ENCODE data around the gene POLR2M. TPM values are rescaled to one million over a fixed set of nuclear protein-coding genes. Genes with fewer than 3 reads are reported as not detected.

Gene POLR2M
- total RNA-seq, 1 experiment from 2014 or later = 530 TPM

- in situ Hi-C loops (cut with HindIII; ENCODE audit: low pct_unique_long_range_greater_than_20kb, low sequenced_read_pairs) = no loop called here
- DNase-seq (ENCODE audit: low read depth, low spot score) = no peak
Measured at GRCh38 chr15:57685306-57686095, 21.0 kb upstream of the POLR2M start.

GRCh38 chr15:57686657-57687056 lies 19.9 kb upstream of the POLR2M start:
- in situ Hi-C loops (cut with HindIII; ENCODE audit: low pct_unique_long_range_greater_than_20kb, low sequenced_read_pairs) = no loop called here
- DNase-seq (ENCODE audit: low read depth, low spot score) = peak; percentile 25

- DNase-seq (ENCODE audit: low read depth, low spot score) = no peak
- in situ Hi-C loops (cut with HindIII; ENCODE audit: low pct_unique_long_range_greater_than_20kb, low sequenced_read_pairs) = no loop called here
Measured at GRCh38 chr15:57690341-57690966, 16.1 kb upstream of the POLR2M start.

- DNase-seq (ENCODE audit: low read depth, low spot score) = no peak
- in situ Hi-C loops (cut with HindIII; ENCODE audit: low pct_unique_long_range_greater_than_20kb, low sequenced_read_pairs) = no loop called here
Measured at GRCh38 chr15:57691082-57691481, 15.4 kb upstream of the POLR2M start.

- in situ Hi-C loops (cut with HindIII; ENCODE audit: low pct_unique_long_range_greater_than_20kb, low sequenced_read_pairs) = no loop called here
- no peak for DNase-seq (ENCODE audit: low read depth, low spot score)
Measured at GRCh38 chr15:57692709-57693108, 13.8 kb upstream of the POLR2M start.

- in situ Hi-C loops (cut with HindIII; ENCODE audit: low pct_unique_long_range_greater_than_20kb, low sequenced_read_pairs) = no loop called here
- no peak for DNase-seq (ENCODE audit: low read depth, low spot score)
Measured at GRCh38 chr15:57694279-57694678, 12.2 kb upstream of the POLR2M start.

- in situ Hi-C loops (cut with HindIII; ENCODE audit: low pct_unique_long_range_greater_than_20kb, low sequenced_read_pairs) = no loop called here
- no peak for DNase-seq (ENCODE audit: low read depth, low spot score)
Measured at GRCh38 chr15:57696146-57696545, 10.4 kb upstream of the POLR2M start.

- in situ Hi-C loops (cut with HindIII; ENCODE audit: low pct_unique_long_range_greater_than_20kb, low sequenced_read_pairs) = no loop called here
Measured at GRCh38 chr15:57697588-57697987, 8.9 kb upstream of the POLR2M start.

GRCh38 chr15:57698243-57698642 lies 8.3 kb upstream of the POLR2M start:
- no peak for DNase-seq (ENCODE audit: low read depth, low spot score)
- in situ Hi-C loops (cut with HindIII; ENCODE audit: low pct_unique_long_range_greater_than_20kb, low sequenced_read_pairs) = no loop called here

More at GRCh38 chr15:57697588-57697987, 8.9 kb upstream of the POLR2M start:
- DNase-seq (ENCODE audit: low read depth, low spot score) = no peak

- in situ Hi-C loops (cut with HindIII; ENCODE audit: low pct_unique_long_range_greater_than_20kb, low sequenced_read_pairs) = no loop called here
Measured at GRCh38 chr15:57698991-57699390, 7.5 kb upstream of the POLR2M start.

GRCh38 chr15:57703387-57703786 lies 3.1 kb upstream of the POLR2M start:
- in situ Hi-C loops (cut with HindIII; ENCODE audit: low pct_unique_long_range_greater_than_20kb, low sequenced_read_pairs) = no loop called here
- no peak for DNase-seq (ENCODE audit: low read depth, low spot score)

More at GRCh38 chr15:57698991-57699390, 7.5 kb upstream of the POLR2M start:
- DNase-seq (ENCODE audit: low read depth, low spot score) = no peak

- no peak for DNase-seq (ENCODE audit: low read depth, low spot score)
Measured at GRCh38 chr15:57704441-57704840, 2.1 kb upstream of the POLR2M start.

GRCh38 chr15:57705746-57706404 lies 639 bp upstream of the POLR2M start:
- DNase-seq (ENCODE audit: low read depth, low spot score) = no peak
- in situ Hi-C loops (cut with HindIII; ENCODE audit: low pct_unique_long_range_greater_than_20kb, low sequenced_read_pairs) = no loop called here

More at GRCh38 chr15:57704441-57704840, 2.1 kb upstream of the POLR2M start:
- in situ Hi-C loops (cut with HindIII; ENCODE audit: low pct_unique_long_range_greater_than_20kb, low sequenced_read_pairs) = no loop called here

- in situ Hi-C loops (cut with HindIII; ENCODE audit: low pct_unique_long_range_greater_than_20kb, low sequenced_read_pairs) = no loop called here
- no peak for DNase-seq (ENCODE audit: low read depth, low spot score)
Measured at GRCh38 chr15:57708047-57708446, 1.5 kb downstream of the POLR2M start.

- in situ Hi-C loops (cut with HindIII; ENCODE audit: low pct_unique_long_range_greater_than_20kb, low sequenced_read_pairs) = no loop called here
- DNase-seq (ENCODE audit: low read depth, low spot score) = no peak
Measured at GRCh38 chr15:57718309-57718708, 11.8 kb downstream of the POLR2M start.

GRCh38 chr15:57720867-57721266 lies 14.4 kb downstream of the POLR2M start:
- DNase-seq (ENCODE audit: low read depth, low spot score) = no peak
- in situ Hi-C loops (cut with HindIII; ENCODE audit: low pct_unique_long_range_greater_than_20kb, low sequenced_read_pairs) = no loop called here

- in situ Hi-C loops (cut with HindIII; ENCODE audit: low pct_unique_long_range_greater_than_20kb, low sequenced_read_pairs) = no loop called here
- DNase-seq (ENCODE audit: low read depth, low spot score) = no peak
Measured at GRCh38 chr15:57726411-57726810, 19.9 kb downstream of the POLR2M start.

GRCh38 chr15:57727031-57727430 lies 20.5 kb downstream of the POLR2M start:
- DNase-seq (ENCODE audit: low read depth, low spot score) = no peak
- in situ Hi-C loops (cut with HindIII; ENCODE audit: low pct_unique_long_range_greater_than_20kb, low sequenced_read_pairs) = no loop called here

GRCh38 chr15:57728436-57728835 lies 21.9 kb downstream of the POLR2M start:
- in situ Hi-C loops (cut with HindIII; ENCODE audit: low pct_unique_long_range_greater_than_20kb, low sequenced_read_pairs) = no loop called here
- no peak for DNase-seq (ENCODE audit: low read depth, low spot score)

All from SK-MEL-5 (cell line).